GM19351 (cell line): Measurements from ENCODE around the gene OR2C3.
"Not testable (repeated sequence)": the region's sequence is repeated elsewhere in the genome, so short reads cannot be mapped to it uniquely, and the experiment has no call there.

Experiments used
- ATAC-seq: cut with Tn5 transposase; IDR thresholded peaks from one replicate; pipeline ENCODE4 v1.9.1; 2021; ENCODE audit warnings: mild to moderate bottlenecking, moderate library complexity; ENCODE audit not compliant: unreplicated experiment

Gene OR2C3

DNA sequence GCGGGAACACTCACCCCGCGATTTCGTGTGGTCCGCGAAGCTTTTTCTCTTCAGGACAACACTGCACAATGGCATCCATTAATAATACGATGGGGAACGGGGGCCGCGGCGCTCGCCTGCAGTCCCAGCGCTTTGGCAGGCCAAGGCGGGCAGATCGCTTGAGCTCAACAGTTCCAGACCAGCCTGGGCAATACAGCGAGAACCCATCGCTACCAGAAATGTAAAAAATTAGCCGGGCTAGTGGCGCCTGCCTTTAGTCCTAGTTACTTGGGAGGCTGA is 17.7 kb downstream of the OR2C3 start:
- ATAC-seq: no peak

DNA sequence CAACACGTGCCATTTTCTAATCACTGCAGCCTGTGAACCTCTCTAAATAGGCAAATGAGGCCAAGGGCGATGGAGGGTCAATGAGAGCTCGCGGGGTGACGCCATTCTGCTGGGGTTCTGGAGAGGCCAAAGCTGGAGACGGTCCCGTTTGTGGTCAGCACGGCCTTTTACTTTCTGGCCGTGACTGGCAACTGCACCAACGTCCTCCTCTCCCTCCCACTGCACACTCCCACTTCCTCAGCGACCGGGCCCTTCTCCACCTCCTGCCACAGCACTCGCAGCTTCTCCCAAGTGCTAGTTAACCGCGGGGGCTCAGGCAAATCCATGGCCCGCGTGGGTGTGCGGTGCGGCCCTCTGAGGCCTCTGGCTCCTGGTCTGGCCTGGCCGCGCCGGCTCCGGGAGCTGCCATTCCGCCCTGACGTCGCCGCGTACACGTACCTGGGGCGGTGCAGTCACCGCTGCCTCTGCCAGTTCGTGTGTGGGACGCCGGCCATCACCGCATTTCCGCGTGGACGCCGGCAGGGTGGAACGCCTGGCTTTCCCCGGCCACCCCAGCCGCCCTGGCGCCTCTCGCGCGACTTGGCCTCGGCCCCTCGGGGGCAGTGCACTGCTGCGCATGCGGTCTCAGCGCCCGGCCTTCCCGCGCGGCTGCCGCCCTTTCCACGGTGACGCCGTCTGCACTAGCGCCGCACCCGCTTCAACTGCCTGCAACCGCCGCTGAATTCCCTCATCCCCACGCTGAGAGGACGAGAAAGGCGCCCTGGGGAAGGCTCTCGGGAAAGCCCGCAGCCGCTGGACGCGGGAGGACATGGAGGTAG is 18.2 kb downstream of the OR2C3 start:
- ATAC-seq: no peak

DNA sequence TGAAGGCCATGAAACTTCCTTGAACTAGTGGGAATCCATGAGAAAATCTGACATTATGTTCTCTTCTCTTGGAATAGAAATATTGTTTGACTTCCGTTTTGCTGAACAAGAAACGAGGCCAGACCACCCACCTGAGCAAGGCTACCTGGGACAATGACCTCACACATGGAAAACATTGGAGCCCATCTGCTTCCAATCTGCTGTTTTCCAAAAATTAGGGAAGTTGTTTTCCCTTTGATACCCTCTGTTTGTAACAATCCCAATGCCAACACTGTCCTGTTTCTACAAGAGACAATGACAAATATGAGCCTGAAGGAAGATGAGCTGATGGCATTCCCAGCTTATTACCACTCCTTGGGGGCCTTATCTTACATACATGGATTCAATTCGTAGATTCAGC is 29.4 kb downstream of the OR2C3 start:
- no peak for ATAC-seq

DNA sequence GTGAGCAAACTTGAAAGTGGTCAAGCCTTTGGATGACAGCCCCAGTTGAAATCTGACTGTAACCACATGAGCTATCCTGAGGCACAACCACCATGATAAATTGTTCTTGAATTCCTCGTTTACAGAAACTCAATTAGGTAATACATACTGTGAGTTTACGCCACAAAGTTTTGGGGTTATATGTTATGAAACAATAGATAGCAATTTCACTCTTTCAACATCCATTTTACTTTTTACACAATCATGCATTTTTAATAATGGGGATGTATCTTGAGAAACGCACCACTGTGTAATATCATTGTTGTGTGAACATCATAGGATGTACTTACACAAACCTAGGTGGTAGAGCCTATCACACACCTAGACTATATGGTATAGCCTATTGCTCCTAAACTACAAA is 35.4 kb downstream of the OR2C3 start:
- no peak for ATAC-seq

DNA sequence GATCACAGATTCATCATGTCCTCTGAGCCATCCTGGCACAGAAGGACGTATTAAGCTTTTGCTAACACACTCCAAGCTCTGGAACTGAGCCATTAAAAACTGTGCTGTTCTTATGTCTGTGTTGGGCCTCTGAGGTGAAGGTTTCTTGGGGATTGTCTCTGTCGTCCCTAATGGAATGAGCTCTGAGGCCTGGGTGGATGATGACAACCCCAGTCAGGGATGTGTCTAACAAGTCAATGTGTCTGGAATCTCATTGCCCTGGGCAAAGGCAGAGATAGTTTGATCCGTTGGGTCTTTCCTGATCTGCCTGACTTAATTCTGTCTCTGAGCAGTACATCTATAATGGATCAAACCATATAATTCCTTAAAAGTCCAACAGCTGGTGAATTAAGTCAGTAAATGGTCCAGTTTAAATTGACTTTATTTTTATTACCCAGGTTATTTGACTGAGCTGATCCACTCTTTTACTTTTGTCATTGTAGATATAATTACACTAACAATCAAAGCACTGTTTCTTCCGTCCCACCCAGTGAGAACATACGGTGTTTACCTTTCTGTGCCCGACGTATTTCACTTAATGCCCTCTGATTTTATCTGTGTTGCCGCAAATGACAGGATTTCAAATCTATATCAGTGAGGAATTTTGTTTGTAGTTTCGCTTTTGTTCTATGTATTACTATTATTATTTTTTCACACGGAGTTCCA is 39.5 kb downstream of the OR2C3 start:
- no peak for ATAC-seq

DNA sequence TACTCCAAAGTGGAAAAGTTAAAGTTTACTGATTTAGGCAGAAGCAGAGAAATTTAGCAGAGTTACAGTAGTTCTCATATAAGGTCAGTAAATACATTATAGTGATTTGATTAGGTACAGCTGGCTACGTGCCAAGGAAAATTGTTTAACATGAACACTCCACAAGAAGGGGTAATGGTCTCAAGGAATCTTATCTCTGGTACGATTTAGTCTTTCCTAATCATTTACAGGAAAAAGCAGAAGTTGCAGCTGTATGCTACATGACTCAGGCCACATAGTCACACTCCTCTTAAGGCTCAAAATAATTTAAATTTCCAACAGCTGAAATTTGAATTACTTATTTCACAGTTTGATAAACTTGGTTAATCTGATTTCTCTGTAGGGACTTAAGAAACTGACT is 41.5 kb downstream of the OR2C3 start:
- no peak for ATAC-seq

DNA sequence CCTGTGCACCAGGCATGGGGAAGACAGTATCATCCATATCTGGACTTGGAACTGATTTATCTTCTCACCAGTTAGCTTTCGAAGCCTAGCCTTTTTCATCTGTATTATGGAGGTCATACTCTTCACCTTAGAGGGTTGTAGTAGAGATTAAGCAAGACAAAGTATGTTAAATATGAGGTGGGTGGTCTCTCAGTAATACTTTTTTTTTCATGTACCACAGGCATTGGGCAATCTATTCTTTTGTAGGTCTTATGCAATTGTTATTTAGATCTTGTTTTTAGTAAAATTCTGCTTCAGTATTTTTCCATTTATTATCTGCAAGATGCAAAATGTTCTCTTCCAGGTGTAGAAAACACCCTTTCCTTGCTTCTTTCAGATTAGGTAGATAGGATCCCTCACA is 43.1 kb downstream of the OR2C3 start:
- no peak for ATAC-seq

DNA sequence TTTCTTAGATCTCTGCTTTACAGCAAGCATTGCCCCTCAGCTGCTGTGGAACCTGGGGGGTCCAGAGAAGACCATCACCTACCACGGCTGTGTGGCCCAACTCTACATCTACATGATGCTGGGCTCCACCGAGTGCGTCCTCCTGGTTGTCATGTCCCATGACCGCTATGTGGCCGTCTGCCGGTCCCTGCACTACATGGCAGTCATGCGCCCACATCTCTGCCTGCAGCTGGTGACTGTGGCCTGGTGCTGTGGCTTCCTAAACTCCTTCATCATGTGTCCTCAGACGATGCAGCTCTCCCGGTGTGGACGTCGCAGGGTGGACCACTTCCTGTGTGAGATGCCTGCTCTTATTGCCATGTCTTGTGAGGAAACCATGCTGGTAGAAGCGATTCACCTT is 44.9 kb downstream of the OR2C3 start:
- no peak for ATAC-seq

DNA sequence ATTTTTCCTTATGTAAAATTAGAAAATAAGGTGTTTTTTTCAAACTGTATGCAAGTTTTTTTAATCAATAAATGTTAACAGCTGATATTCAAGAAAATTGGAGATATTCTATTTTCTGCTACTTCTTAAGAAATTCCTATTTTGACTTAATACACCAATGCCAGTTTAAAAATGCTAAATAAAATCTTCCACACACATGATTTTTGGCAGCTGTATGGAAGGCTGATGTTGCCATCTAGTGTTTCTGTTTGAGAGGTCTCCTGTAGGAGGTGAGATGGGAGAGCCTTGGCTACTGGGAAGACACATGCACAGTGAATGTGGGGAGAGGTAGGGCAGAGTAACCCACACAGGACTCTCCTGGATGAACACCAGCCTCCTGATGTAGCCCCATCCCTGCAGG is 49.2 kb downstream of the OR2C3 start:
- ATAC-seq: peak; percentile 88

DNA sequence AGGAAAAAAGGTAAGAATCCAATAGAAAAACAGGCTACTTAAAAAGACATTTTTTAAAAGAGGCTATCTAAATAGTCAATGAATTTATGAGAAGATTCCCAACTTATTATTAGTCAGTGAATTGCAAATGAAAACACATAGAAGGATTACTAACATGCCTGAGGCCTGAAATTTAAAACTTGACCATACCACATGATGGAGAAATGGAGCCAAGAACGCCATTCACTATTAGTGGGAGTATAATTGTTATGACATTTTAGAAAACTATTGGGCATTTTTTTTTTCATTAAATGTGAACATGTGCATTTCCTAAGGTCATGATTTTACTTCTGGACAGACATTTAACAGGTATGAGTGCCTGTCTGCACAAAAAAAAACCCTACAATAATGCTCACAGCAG is 53.5 kb downstream of the OR2C3 start:
- no peak for ATAC-seq

DNA sequence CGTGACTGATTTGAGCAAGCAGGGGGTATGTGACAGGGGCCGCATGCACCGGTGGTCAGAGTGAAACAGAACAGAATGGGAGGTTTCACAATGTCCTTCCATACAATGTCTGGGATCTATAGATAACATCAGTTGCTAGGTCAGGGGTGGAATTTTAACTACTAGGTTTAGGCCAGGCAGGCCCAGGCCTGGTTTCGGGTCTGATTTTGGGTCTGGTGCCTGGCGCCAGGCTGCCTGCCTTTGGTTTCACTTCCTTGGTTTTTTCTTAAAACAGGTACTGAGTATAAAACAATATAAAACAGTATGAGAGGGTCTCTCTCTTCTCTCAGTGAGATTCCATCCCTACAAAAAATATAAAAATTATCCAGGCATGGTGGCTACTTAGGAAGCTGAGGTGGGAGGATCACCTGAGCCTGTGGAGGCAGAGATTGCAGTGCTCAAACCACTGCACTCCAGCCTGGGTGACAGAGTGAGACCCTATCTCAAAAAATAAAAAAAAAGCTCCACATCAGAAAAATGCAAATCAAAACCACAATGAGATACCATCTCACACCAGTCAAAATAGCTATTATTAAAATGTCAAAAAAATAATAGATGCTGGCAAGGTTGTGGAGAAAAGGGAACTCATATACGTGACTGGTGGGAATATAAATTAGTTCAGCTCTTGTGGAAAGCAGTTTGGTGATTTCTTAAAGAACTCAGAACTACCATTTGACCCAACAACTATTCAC is 59.7 kb downstream of the OR2C3 start:
- ATAC-seq: not testable (repeated sequence)

DNA sequence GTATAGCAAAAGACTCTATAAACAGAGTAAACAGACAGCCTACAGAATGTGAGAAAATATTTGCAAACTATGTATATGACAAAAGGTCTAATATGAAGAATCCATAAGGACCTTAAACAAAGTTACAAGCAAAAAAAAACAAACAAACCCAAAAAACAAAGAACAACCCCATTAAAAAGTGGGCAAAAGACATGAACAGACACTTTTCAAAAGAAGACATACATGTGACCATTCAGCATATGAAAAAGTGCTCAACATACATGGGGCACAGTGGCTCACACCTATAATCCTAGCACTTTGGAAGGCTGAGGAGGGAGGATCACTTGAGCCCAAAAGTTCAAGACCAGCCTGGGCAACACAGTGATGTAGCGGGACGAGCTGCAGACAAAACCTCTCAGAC is 60.4 kb downstream of the OR2C3 start:
- ATAC-seq: no peak
